ENCODE results near the gene PATL2. TPM values are rescaled to one million over a fixed set of nuclear protein-coding genes. Genes with fewer than 3 reads are reported as not detected.

PATL2 gene
- total RNA-seq, 4 donors from 2014 or later, result 4.0 to 35.5 (median 9.5) TPM

DNA sequence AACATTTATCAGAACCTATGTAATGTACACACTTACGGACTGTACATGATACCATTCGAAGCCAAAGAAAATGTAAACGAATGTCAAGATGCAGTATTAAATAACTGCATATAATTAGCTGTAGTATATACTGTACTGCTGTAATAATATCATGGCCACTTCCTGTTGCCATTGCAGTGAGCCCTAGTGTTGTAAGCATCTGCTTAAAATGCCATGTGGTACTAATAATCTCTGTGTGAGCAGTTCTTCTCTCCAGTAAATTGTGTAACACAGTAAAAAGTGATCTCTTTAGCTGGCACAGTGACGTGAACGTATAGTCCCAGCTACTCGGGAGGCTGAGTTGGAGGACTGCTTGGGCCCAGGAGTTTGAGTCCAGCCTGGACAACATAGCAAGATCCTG is 56.3 kb downstream of the PATL2 start:
- H3K27ac ChIP-seq, result no peak overlapping the region
- TF ChIP-seq, protein P1, sequence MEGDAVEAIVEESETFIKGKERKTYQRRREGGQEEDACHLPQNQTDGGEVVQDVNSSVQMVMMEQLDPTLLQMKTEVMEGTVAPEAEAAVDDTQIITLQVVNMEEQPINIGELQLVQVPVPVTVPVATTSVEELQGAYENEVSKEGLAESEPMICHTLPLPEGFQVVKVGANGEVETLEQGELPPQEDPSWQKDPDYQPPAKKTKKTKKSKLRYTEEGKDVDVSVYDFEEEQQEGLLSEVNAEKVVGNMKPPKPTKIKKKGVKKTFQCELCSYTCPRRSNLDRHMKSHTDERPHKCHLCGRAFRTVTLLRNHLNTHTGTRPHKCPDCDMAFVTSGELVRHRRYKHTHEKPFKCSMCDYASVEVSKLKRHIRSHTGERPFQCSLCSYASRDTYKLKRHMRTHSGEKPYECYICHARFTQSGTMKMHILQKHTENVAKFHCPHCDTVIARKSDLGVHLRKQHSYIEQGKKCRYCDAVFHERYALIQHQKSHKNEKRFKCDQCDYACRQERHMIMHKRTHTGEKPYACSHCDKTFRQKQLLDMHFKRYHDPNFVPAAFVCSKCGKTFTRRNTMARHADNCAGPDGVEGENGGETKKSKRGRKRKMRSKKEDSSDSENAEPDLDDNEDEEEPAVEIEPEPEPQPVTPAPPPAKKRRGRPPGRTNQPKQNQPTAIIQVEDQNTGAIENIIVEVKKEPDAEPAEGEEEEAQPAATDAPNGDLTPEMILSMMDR (IDR thresholded peaks at IDR 0.05), result no peak
- TF ChIP-seq POLR2A (IDR thresholded peaks at IDR 0.05), result no peak
- no peak for DNase-seq
- H3K4me3 ChIP-seq, result no peak overlapping the region
- no peaks in the 10 kb centered on the region for H3K9me3 ChIP-seq
- no peaks in the 10 kb centered on the region for H3K4me1 ChIP-seq
- peaks cover 0 to 95% (median 0%) of the 10 kb centered on the region in 3 donors for H3K36me3 ChIP-seq
- H3K27me3 ChIP-seq, result no peaks in the 10 kb centered on the region

DNA sequence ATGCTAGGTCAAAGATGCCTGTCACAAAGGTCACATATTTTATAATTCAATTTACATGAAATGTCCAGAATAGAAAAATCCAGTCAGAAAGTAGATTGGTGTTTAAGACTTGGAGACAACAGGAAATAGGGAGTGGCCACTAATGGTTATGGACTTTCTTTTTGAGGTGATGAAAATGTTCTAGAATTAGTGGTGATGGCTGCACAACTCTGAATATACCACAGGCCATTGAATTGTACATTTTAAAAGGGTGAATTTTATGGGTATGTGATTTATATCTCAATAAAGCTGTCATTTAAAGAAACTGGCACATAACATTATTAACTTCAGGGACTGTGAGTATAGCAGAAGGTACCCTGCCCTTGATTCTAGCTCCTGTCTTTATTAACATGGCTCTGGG is 63.5 kb downstream of the PATL2 start:
- no peaks in the 10 kb centered on the region for H3K9me3 ChIP-seq
- TF ChIP-seq, protein P1 (IDR thresholded peaks at IDR 0.05), result no peak
- TF ChIP-seq POLR2A (IDR thresholded peaks at IDR 0.05), result no peak
- peaks cover 0 to 80% (median 0%) of the 10 kb centered on the region in 3 donors for H3K36me3 ChIP-seq
- no peaks in the 10 kb centered on the region for H3K4me1 ChIP-seq
- no peak overlapping the region for H3K27ac ChIP-seq
- no peak for DNase-seq
- no peak overlapping the region for H3K4me3 ChIP-seq
- no peaks in the 10 kb centered on the region for H3K27me3 ChIP-seq

DNA sequence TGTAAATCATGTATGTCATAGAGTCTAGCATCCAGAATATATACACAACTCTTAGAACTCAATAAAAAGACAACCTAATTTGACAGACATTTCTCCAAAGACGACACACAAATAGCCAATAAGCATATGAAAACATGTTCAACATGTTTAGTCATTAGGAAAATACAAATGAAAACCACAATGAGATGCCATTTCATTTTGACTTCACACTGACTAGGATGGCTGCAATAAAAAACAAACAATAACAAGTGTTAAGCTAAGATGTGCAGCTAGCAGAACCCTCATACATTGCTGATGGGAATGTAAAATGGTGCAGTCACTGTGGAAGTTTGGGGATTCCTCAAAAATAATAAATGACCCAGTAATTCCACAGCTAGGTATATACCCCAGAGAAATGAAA is 64.1 kb downstream of the PATL2 start:
- DNase-seq, result no peak
- peaks cover 0 to 74% (median 0%) of the 10 kb centered on the region in 3 donors for H3K36me3 ChIP-seq
- no peak overlapping the region for H3K4me3 ChIP-seq
- no peaks in the 10 kb centered on the region for H3K9me3 ChIP-seq
- H3K4me1 ChIP-seq, result no peaks in the 10 kb centered on the region
- H3K27ac ChIP-seq, result no peak overlapping the region
- TF ChIP-seq, protein P1 (IDR thresholded peaks at IDR 0.05), result no peak
- no peak for TF ChIP-seq POLR2A (IDR thresholded peaks at IDR 0.05)
- H3K27me3 ChIP-seq, result no peaks in the 10 kb centered on the region

DNA sequence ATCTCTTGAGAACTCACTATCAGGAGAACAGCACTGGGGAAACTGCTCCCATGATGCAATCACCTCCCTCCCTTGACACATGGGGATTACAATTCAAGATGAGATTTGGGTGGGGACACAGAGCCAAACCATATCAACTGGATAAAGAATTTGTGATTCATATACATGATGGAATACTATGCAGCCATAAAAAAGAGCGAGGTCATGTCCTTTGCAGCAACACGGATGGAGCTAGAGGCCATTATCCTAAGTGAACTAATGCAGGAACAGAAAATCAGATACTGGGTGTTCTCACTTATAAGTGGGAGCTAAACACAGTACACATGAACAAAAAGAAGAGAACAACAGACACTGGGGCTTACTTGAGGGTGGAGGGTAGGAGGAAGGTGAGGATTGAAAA is 64.7 kb downstream of the PATL2 start:
- no peaks in the 10 kb centered on the region for H3K27me3 ChIP-seq
- H3K4me3 ChIP-seq, result no peak overlapping the region
- no peaks in the 10 kb centered on the region for H3K4me1 ChIP-seq
- H3K9me3 ChIP-seq, result no peaks in the 10 kb centered on the region
- H3K27ac ChIP-seq, result no peak overlapping the region
- TF ChIP-seq, protein P1 (IDR thresholded peaks at IDR 0.05), result no peak
- TF ChIP-seq POLR2A (IDR thresholded peaks at IDR 0.05), result no peak
- H3K36me3 ChIP-seq, result peaks cover 0 to 68% (median 0%) of the 10 kb centered on the region in 3 donors
- no peak for DNase-seq

DNA sequence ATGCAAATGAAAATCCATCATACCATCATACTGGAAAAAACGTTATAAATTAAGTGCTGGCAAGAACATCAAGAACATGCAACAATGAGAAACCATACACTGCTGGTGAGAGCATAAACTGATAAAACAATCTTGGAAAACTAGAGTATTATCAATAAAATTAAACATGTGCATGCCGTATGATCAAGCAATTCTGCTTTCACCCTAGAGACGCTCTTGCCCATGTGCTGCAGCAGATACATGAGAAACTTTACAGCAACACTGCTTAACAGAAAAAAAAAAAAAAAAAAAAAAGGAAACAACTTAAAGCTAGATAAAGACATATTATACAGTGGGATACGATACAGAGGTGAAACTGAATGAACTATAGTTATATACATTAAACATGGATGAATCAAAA is 69.5 kb downstream of the PATL2 start:
- no peaks in the 10 kb centered on the region for H3K27me3 ChIP-seq
- no peak overlapping the region for H3K4me3 ChIP-seq
- H3K27ac ChIP-seq, result no peak overlapping the region
- no peak for DNase-seq
- peaks cover 0 to 4% (median 0%) of the 10 kb centered on the region in 4 donors for H3K9me3 ChIP-seq
- peaks cover 0 to 58% (median 0%) of the 10 kb centered on the region in 3 donors for H3K36me3 ChIP-seq
- no peaks in the 10 kb centered on the region for H3K4me1 ChIP-seq
- TF ChIP-seq POLR2A (IDR thresholded peaks at IDR 0.05), result no peak
- TF ChIP-seq, protein P1 (IDR thresholded peaks at IDR 0.05), result no peak

DNA sequence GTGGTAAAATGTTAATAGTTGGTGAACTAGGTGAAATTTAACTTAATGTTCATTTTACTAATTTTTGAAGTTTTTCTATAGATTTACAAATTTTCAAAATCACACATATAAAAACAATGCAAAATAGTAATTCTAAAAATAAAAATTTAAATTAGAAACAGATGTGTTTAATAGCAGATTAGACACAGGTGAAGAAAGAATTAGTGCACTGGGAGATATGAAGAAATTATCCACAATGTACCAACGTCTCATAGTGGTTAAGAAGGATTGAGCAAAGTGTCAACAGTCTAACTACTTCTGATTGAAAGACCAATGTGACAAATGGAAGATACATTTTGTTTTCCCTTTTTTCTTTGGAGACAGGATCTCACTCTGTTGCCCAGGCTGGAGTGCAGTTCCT is 74.1 kb downstream of the PATL2 start:
- Histone ChIP-seq H3K4me3 (no peak overlapping the region), H3K36me3 (peaks cover 0 to 81% (median 0%) of the 10 kb centered on the region in 3 donors), H3K27me3 (no peaks in the 10 kb centered on the region), H3K9me3 (peaks cover 0 to 4% (median 0%) of the 10 kb centered on the region in 4 donors), H3K4me1 (no peaks in the 10 kb centered on the region), H3K27ac (no peak overlapping the region)
- TF ChIP-seq, protein P1 (IDR thresholded peaks at IDR 0.05), result no peak
- TF ChIP-seq POLR2A (IDR thresholded peaks at IDR 0.05), result no peak
- DNase-seq, result no peak

Data from Peyer's patch (tissue), 4 donors.